ENCODE data around the gene EDN1.

GRCh38 chr6:12313306-12313991 lies 23.3 kb downstream of the EDN1 start:
- TF ChIP-seq CTCF (IDR thresholded peaks at IDR 0.05 in 2 of 3, conservative IDR thresholded peaks at IDR 0.05 in 1 of 3; ENCODE audit: control insufficient read depth in 2 of 3, extremely low read depth in 1 of 3, insufficient read depth in 1 of 3, low read depth in 3 of 3, low read length in 3 of 3) (no peak), MAX (IDR thresholded peaks at IDR 0.05; ENCODE audit: low read depth, low read length) (no peak), E2F4 (IDR thresholded peaks at IDR 0.05; ENCODE audit: low read depth, low read length) (no peak), FOXM1 (IDR thresholded peaks at IDR 0.05; ENCODE audit: low read depth, low read length) (no peak), SRF (IDR thresholded peaks at IDR 0.05; ENCODE audit: low read depth in 2 of 2, low read length in 2 of 2) (no peak), POLR2A (IDR thresholded peaks at IDR 0.05; ENCODE audit: low read depth, low read length) (no peak), KAT2A (conservative IDR thresholded peaks at IDR 0.05; ENCODE audit: control insufficient read depth, low read depth, low read length) (no peak)
